ENCODE measurements around the gene VAT1L.

DNA sequence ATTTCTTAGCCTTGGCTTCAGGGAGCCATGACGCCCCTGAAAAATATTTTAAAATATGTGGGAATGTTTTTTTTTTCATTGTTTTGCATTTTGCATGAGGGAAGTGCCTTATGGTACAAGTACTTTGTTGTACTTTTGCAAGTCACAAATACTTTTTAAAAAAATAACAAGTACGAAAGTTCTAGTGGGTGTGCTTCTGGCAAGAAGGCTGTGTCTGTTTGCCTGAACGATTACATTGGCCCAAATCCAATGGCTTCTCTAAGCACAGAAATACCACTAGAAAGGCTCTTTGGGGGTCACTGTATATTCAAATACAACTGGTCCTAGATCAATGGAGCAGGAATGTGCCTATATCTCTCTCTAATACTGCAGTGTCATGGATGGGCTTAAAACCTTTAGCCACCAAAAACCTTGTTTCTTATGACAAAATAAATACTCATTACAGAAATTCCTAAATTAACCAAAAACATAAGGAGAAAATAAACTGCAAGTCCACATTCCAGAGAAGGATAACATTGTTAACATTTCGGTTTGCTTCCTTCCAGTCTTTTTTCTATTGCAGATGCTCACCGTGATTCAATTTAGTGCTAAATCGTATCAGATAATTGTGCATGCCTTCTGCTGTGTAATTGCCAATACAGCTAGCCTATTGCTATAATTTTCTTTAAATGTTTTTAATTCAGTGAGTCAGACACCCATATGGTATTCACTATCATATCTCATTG is 97.4 kb downstream of the VAT1L start:
- TF ChIP-seq, protein P1, sequence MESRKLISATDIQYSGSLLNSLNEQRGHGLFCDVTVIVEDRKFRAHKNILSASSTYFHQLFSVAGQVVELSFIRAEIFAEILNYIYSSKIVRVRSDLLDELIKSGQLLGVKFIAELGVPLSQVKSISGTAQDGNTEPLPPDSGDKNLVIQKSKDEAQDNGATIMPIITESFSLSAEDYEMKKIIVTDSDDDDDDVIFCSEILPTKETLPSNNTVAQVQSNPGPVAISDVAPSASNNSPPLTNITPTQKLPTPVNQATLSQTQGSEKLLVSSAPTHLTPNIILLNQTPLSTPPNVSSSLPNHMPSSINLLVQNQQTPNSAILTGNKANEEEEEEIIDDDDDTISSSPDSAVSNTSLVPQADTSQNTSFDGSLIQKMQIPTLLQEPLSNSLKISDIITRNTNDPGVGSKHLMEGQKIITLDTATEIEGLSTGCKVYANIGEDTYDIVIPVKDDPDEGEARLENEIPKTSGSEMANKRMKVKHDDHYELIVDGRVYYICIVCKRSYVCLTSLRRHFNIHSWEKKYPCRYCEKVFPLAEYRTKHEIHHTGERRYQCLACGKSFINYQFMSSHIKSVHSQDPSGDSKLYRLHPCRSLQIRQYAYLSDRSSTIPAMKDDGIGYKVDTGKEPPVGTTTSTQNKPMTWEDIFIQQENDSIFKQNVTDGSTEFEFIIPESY (IDR thresholded peaks at IDR 0.05; ENCODE audit: extremely low read depth, insufficient replicate concordance, low read length) = no peak
- TF ChIP-seq, protein P2, sequence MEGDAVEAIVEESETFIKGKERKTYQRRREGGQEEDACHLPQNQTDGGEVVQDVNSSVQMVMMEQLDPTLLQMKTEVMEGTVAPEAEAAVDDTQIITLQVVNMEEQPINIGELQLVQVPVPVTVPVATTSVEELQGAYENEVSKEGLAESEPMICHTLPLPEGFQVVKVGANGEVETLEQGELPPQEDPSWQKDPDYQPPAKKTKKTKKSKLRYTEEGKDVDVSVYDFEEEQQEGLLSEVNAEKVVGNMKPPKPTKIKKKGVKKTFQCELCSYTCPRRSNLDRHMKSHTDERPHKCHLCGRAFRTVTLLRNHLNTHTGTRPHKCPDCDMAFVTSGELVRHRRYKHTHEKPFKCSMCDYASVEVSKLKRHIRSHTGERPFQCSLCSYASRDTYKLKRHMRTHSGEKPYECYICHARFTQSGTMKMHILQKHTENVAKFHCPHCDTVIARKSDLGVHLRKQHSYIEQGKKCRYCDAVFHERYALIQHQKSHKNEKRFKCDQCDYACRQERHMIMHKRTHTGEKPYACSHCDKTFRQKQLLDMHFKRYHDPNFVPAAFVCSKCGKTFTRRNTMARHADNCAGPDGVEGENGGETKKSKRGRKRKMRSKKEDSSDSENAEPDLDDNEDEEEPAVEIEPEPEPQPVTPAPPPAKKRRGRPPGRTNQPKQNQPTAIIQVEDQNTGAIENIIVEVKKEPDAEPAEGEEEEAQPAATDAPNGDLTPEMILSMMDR (IDR thresholded peaks at IDR 0.05 in 2 of 3, conservative IDR thresholded peaks at IDR 0.05 in 1 of 3; ENCODE audit: borderline replicate concordance in 1 of 3, insufficient read depth in 1 of 3, low read depth in 2 of 3, low read length in 2 of 3) = no peak
- TF ChIP-seq ZNF274 (IDR thresholded peaks at IDR 0.05; ENCODE audit: low read depth, low read length) = no peak
- no peak for TF ChIP-seq CEBPB (IDR thresholded peaks at IDR 0.05; ENCODE audit: low read depth)
- no peak for TF ChIP-seq EZH2phosphoT487 (IDR thresholded peaks at IDR 0.05; ENCODE audit: borderline replicate concordance)
